GM06990 (cell line): ENCODE results near the gene PARP15.

Experiments used
- DNase-seq: peaks from one replicate; pipeline ENCODE4 v3.0.0-alpha.2; 2011; ENCODE audit not compliant: insufficient read length; ENCODE audit errors: extremely low read depth
- H3K27me3 ChIP-seq: replicated peaks from 2 replicates; pipeline ENCODE4 v1.6.0; 2011; ENCODE audit warnings: low read length; ENCODE audit not compliant: control insufficient read depth, insufficient read depth
- H3K36me3 ChIP-seq: 2 replicates; pipeline ENCODE4 v1.5.1; 2011; ENCODE audit warnings: low read length; ENCODE audit not compliant: control insufficient read depth, insufficient read depth
- H3K4me3 ChIP-seq: replicated peaks from 2 replicates; pipeline ENCODE4 v1.5.1; 2011; ENCODE audit warnings: low read depth, mild to moderate bottlenecking, control low read depth, low read length
- TF ChIP-seq, protein P1 (sequence below): IDR thresholded peaks from 2 replicates; pipeline ENCODE4 v1.5.1; 2011; ENCODE audit warnings: low read length, control low read depth, mild to moderate bottlenecking, inconsistent platforms; ENCODE audit not compliant: insufficient read depth, poor library complexity, severe bottlenecking

PARP15 gene

DNA sequence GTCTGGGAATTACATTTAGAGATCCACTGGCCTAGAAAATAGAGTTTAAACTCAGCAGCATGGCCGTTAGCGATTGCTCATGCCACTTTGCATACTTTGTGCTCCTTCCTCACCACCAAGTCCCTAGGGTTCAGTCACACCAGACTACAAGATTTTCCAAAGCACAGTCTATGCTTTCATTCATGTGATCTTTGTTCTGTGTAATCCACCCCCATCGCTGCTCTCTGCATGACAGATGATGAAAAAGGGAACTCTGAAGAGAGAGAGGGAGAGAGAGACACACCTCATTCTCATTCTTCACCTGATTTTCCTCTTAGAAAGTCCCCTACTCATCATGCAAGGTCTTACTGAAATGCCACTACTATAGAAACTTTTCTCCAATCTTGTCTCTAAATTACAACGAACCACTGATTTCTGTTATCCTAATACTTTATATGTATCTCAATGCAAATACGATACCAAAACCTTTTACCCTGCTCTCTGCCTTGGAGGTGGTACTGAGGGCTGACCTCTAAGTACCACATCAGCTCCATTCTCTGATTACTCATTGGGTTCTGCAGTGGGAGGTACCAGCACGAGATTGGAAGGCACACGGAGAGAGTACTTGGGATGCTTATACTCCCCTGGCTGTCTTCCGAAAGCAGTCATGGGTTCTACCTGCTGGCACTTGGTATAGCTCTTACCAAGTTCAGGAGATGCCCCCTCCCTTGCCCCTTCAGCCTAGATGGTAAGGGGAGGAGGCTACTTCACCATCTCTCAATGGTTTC is 1.1 kb upstream of the PARP15 start:
- peaks cover 2% of the 10 kb centered on the region; the same call in 1 of the 2 replicates for H3K36me3 ChIP-seq

DNA sequence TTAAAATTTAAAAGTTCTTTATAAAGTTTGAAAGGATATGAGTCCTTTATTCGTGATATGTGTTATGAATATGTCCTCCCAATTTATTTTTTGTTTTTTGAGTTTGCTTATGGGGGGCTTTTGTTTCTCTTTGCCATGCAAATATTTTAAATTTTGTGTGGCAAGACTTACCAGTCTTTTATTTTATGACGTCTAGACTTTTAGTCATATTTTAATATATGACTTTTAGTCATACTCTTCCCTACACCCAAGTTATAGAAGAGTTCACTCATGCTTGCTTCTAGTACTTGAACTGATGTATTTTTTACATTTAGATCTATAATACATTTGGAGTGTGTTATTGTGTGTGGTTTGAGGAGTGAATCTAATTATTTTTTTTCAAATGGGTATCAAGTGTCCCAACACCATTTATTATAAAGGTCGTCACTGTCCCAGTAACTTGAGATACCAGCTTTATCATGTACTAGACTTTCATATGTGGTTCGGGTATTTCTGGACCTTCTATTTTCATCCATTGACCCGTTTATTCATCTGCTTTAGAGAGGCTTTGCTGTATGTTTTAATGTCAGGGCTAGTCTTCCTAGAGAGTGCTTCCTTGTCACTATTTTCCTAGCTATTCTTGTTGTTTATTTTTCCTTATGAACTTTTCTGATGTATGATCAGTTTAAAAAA is 755 bp downstream of the PARP15 start:
- TF ChIP-seq, protein P1, sequence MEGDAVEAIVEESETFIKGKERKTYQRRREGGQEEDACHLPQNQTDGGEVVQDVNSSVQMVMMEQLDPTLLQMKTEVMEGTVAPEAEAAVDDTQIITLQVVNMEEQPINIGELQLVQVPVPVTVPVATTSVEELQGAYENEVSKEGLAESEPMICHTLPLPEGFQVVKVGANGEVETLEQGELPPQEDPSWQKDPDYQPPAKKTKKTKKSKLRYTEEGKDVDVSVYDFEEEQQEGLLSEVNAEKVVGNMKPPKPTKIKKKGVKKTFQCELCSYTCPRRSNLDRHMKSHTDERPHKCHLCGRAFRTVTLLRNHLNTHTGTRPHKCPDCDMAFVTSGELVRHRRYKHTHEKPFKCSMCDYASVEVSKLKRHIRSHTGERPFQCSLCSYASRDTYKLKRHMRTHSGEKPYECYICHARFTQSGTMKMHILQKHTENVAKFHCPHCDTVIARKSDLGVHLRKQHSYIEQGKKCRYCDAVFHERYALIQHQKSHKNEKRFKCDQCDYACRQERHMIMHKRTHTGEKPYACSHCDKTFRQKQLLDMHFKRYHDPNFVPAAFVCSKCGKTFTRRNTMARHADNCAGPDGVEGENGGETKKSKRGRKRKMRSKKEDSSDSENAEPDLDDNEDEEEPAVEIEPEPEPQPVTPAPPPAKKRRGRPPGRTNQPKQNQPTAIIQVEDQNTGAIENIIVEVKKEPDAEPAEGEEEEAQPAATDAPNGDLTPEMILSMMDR: no peak
- no peak for DNase-seq
- Histone ChIP-seq H3K36me3 (no peaks in the 10 kb centered on the region), H3K27me3 (no peaks in the 10 kb centered on the region), H3K4me3 (peak overlapping the region; percentile 85)

More for the DNA sequence above, 1.1 kb upstream of the PARP15 start:
- DNase-seq: peak; percentile 81
- H3K4me3 ChIP-seq: peak overlapping the region; percentile 16; the same call in 1 of the 2 replicates
- TF ChIP-seq, protein P1: no peak
- H3K27me3 ChIP-seq: no peaks in the 10 kb centered on the region

DNA sequence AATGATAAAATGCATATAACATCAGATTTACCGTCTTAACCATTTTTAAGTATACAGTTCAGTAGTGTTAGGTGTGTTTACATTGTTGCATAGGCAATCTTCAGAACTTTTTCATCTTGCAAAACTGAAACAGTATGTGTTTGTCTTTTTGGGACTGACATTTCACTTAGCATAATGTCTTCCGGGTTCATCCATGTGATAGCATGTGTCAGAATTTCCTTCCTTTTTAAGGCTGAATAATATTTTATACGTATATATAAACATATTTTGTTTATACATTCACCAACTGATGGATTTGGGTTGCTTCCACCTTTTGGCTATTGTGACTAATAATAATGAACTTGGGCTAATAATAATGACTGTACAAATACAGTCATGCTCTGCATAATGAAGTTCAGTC is 3.0 kb downstream of the PARP15 start:
- Histone ChIP-seq H3K36me3 (peaks cover 2% of the 10 kb centered on the region), H3K4me3 (no peak overlapping the region), H3K27me3 (no peaks in the 10 kb centered on the region)
- no peak for DNase-seq
- TF ChIP-seq, protein P1: no peak

DNA sequence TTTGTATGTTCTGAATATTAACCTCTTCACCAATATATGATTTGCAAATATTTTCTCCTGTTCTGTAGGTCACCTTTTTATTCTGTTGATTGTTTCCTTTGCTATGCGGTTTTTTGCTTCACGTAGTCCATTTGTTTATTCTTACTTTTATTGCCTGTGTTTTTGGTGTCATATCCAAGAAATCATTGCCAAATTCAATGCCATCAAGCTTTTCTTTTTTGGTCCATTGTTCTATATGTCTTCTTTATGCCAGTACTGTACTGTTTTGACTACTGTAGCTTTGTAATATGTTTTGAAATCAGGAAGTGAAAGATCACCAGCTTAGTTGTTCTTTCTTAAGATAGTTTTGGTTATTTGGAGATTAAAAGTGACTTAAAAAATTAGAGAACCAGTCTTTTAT is 4.2 kb downstream of the PARP15 start:
- TF ChIP-seq, protein P1: no peak
- peaks cover 2% of the 10 kb centered on the region for H3K36me3 ChIP-seq
- H3K4me3 ChIP-seq: no peak overlapping the region
- H3K27me3 ChIP-seq: no peaks in the 10 kb centered on the region
- no peak for DNase-seq

DNA sequence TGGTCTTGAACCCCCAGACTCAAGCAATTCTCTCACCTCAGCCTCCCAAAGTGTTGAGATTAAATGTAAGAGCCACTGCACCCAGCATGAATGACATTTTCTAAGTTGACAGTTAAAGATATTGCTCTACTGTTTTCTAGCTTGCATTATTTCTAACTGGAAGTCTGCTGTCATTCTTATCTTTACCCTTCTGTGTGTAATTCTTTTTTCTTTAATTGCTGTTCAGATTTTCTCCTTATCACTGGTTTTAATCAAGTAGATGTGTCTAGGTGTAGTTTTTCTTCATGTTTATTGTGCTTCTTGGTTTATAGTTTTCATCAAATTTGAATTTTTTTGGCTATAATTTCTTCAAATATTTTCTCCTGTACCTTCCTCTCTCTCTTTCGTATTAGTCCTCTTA is 4.9 kb downstream of the PARP15 start:
- no peaks in the 10 kb centered on the region for H3K27me3 ChIP-seq
- no peak for DNase-seq
- H3K4me3 ChIP-seq: no peak overlapping the region
- TF ChIP-seq, protein P1: no peak
- peaks cover 2% of the 10 kb centered on the region for H3K36me3 ChIP-seq
